K562 treated with DMSO at 1 percent for 24 hours (cell line): ENCODE measurements around the gene HDGFL1. TPM values are rescaled to one million over a fixed set of nuclear protein-coding genes. Genes with fewer than 3 reads are reported as not detected.

ENCODE experiments used
- total RNA-seq: library from RNA; unstranded; fragments of 300-600 nt; gene quantifications from 2 replicates; pipeline ENCODE4 v1.2.3, GENCODE V29; 2022; ENCODE audit warnings: low read depth; ENCODE audit not compliant: insufficient read depth

HDGFL1 gene
- 1.1 TPM in 2 replicates for total RNA-seq

DNA sequence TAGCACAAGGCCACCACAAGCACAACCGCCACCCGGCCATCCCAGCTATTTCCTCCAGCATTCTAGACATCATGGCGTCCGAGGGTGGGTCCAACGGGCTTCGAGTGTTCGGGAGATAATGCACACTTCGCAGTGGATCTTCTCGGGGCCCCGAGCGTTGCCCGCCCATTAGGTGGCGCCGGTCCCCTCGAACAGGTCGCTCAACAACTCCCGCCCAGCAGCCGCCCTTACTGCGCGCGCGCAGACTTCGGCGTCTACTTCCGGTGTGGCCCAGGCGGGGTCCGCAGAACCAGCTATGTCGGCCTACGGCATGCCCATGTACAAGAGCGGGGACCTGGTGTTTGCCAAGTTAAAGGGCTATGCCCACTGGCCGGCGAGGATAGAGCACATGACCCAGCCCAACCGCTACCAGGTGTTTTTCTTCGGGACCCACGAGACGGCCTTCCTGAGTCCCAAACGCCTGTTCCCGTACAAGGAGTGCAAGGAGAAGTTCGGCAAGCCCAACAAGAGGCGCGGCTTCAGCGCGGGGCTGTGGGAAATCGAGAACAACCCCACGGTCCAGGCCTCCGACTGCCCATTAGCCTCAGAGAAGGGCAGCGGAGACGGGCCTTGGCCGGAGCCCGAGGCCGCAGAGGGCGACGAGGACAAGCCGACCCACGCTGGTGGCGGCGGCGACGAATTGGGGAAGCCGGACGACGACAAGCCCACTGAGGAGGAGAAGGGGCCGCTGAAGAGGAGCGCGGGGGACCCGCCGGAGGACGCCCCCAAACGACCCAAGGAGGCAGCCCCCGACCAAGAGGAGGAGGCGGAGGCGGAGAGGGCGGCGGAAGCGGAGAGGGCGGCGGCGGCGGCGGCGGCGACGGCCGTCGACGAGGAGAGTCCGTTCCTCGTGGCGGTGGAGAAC lies at the start of gene HDGFL1:
HDGFL1 (plus strand) TSS at position 286 of the 904 bp plus-strand sequence; CDS start at position 296, 10 bp downstream.

